GM19351 (cell line): Measurements from ENCODE around the gene BNC2.

Source experiments
- ATAC-seq: cut with Tn5 transposase; IDR thresholded peaks from one replicate; pipeline ENCODE4 v1.9.1; 2021; ENCODE audit warnings: mild to moderate bottlenecking, moderate library complexity; ENCODE audit not compliant: unreplicated experiment

Gene BNC2

GRCh38 chr9:16718296-16718695, 152.2 kb downstream of the BNC2 start:
- ATAC-seq, result no peak

- ATAC-seq, result no peak
These were observed 153.9 kb downstream of the BNC2 start for GRCh38 chr9:16716601-16717000.

- no peak for ATAC-seq
These were observed 155.1 kb downstream of the BNC2 start for GRCh38 chr9:16715404-16715803.

GRCh38 chr9:16712787-16713186, 157.7 kb downstream of the BNC2 start:
- ATAC-seq, result no peak

- no peak for ATAC-seq
These were observed 159.6 kb downstream of the BNC2 start for GRCh38 chr9:16710888-16711287.

- ATAC-seq, result no peak
These were observed 160.5 kb downstream of the BNC2 start for GRCh38 chr9:16709924-16710323.

GRCh38 chr9:16708656-16709435, 161.6 kb downstream of the BNC2 start:
- ATAC-seq, result no peak

- ATAC-seq, result no peak
These were observed 165.3 kb downstream of the BNC2 start for GRCh38 chr9:16705111-16705604.

- no peak for ATAC-seq
These were observed 166.1 kb downstream of the BNC2 start for GRCh38 chr9:16704116-16705110.

GRCh38 chr9:16701347-16701746, 169.1 kb downstream of the BNC2 start:
- no peak for ATAC-seq

GRCh38 chr9:16693616-16694015, 176.9 kb downstream of the BNC2 start:
- no peak for ATAC-seq

- ATAC-seq, result no peak
These were observed 179.8 kb downstream of the BNC2 start for GRCh38 chr9:16690628-16691027.

GRCh38 chr9:16690205-16690604, 180.3 kb downstream of the BNC2 start:
- ATAC-seq, result no peak

- no peak for ATAC-seq
These were observed 181.0 kb downstream of the BNC2 start for GRCh38 chr9:16689351-16689938.

- no peak for ATAC-seq
These were observed 181.7 kb downstream of the BNC2 start for GRCh38 chr9:16688814-16689213.

- no peak for ATAC-seq
These were observed 182.6 kb downstream of the BNC2 start for GRCh38 chr9:16687678-16688369.

GRCh38 chr9:16683326-16683725, 187.1 kb downstream of the BNC2 start:
- ATAC-seq, result no peak

- ATAC-seq, result no peak
These were observed 188.2 kb downstream of the BNC2 start for GRCh38 chr9:16682273-16682672.

- ATAC-seq, result no peak
These were observed 188.8 kb downstream of the BNC2 start for GRCh38 chr9:16681652-16681987.

GRCh38 chr9:16680975-16681651, 189.4 kb downstream of the BNC2 start:
- ATAC-seq, result no peak
